Naive B cell (primary cell): ENCODE measurements around the gene BPNT1. TPM values are rescaled to one million over a fixed set of nuclear protein-coding genes. Genes with fewer than 3 reads are reported as not detected.
"Not testable (repeated sequence)": the region's sequence is repeated elsewhere in the genome, so short reads cannot be mapped to it uniquely, and the experiment has no call there.

Experiments
- ATAC-seq, 2 donors: fragments of 150-1000 bp; cut with Tn5 transposase; 2 replicates each; pipeline ENCODE4 v1.10.0; 2021; ENCODE audit warnings: low read depth in 2 of 2, mild to moderate bottlenecking in 2 of 2, moderate library complexity in 2 of 2
- DNase-seq: peaks from one replicate; pipeline ENCODE4 v3.0.0; 2022
- H3K27ac Mint-ChIP-seq, 6 donors: one replicate each; pipeline ENCODE4 v1.8.0; 2020 to 2022; ENCODE audit warnings: mild to moderate bottlenecking in 6 of 6, mixed read lengths in 6 of 6, moderate library complexity in 5 of 6, inconsistent platforms in 2 of 6
- H3K27me3 Mint-ChIP-seq, 3 donors: one replicate each; pipeline ENCODE4 v1.8.0; 2021 to 2022; ENCODE audit warnings: mixed read lengths in 3 of 3, mild to moderate bottlenecking in 1 of 3
- H3K36me3 Mint-ChIP-seq, 2 donors: one replicate each; pipeline ENCODE4 v1.8.0; 2020 to 2022; ENCODE audit warnings: mixed read lengths in 2 of 2, inconsistent platforms in 1 of 2, mild to moderate bottlenecking in 1 of 2
- H3K4me1 Mint-ChIP-seq, 3 donors: one replicate each; pipeline ENCODE4 v1.8.0; 2020 to 2022; ENCODE audit warnings: mixed read lengths in 3 of 3, inconsistent platforms in 1 of 3, mild to moderate bottlenecking in 1 of 3, moderate library complexity in 1 of 3
- H3K4me3 Mint-ChIP-seq, 8 donors: one replicate each; pipeline ENCODE4 v1.8.0; 2020 to 2022; ENCODE audit warnings: mild to moderate bottlenecking in 8 of 8, mixed read lengths in 8 of 8, moderate library complexity in 8 of 8, inconsistent platforms in 2 of 8
- H3K9me3 Mint-ChIP-seq, 7 donors: one replicate each; pipeline ENCODE4 v1.8.0; 2020 to 2022; ENCODE audit warnings: mixed read lengths in 7 of 7, mild to moderate bottlenecking in 5 of 7, inconsistent platforms in 2 of 7, moderate library complexity in 1 of 7
- polyA plus RNA-seq, 6 donors: library from polyadenylated mRNA; unstranded; fragments of 300-500 nt; fragmentation: Illumina TruSeq; gene quantifications; one replicate each; pipeline ENCODE4 v1.2.3, GENCODE V29; 2021; ENCODE audit warnings: low read depth in 6 of 6

BPNT1 gene
- 10 to 100 TPM in 5 of 6 donors, 1 to 10 TPM in 1; 9.6 to 23.0 (median 18.4) TPM for polyA plus RNA-seq

- peak within 1 kb of the TSS; percentile 72 to 98 (median 90) for H3K27ac Mint-ChIP-seq
- H3K36me3 Mint-ChIP-seq = no peaks in the 10 kb centered on the region
- no peaks in the 10 kb centered on the region for H3K9me3 Mint-ChIP-seq
- DNase-seq = peak; percentile 98
- peak; percentile 69 to 73 for ATAC-seq
- H3K4me3 Mint-ChIP-seq = peak within 1 kb of the TSS; percentile 89 to 99 (median 96)
- H3K27me3 Mint-ChIP-seq = no peaks in the 10 kb centered on the region
- H3K4me1 Mint-ChIP-seq = peaks cover 6 to 40% (median 13%) of the 10 kb centered on the region in 3 donors
Measured at GRCh38 chr1:220089650-220090556, at the start of gene BPNT1. Gene BPNT1, minus strand, starts transcription at chr1:220089788. Its CDS starts 9,942 bp downstream, at chr1:220079846.

DNA sequence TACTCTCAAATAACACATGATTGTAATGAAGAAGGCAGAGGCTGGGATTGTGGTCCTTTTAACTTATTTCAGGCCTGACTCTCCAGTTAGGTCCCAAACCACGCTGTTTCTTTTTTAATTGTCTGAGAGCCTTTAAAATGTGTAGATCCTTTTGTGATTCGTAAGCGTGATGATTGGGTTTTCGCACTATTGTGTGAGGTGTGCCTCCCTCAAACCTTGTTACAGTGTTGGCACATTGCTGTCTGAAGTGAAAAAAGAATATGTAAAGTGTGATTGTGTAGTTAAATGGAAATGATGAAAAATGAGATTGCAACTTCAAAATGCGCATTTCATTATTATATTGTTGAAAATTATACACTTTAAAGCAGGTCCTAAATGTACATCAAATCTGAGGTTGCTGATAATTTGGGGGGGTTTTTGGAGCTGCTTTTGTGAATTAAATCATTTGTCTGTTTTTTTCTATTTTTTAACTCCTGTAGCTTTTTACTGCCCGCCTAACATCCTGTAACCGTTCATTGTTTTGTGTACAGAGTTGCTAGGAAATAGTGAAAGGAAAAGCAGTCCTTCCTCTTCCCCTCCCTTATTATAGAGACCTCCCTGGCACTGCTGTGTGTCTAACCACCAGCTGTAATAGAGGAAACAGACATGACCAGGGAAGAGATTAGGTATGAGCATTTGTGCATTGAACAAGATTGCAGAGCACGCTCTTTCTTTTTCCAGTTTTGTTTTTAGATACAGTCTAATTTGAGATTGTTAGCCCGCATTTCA, 47.6 kb upstream of the BPNT1 start:
- no peaks in the 10 kb centered on the region for H3K9me3 Mint-ChIP-seq
- H3K4me1 Mint-ChIP-seq = peaks cover 0 to 3% (median 0%) of the 10 kb centered on the region in 3 donors
- DNase-seq (no peak), ATAC-seq (no peak)
- peaks cover 27 to 46% of the 10 kb centered on the region in 2 donors for H3K36me3 Mint-ChIP-seq
- no peaks in the 10 kb centered on the region for H3K27me3 Mint-ChIP-seq
- no peak overlapping the region for H3K4me3 Mint-ChIP-seq
- H3K27ac Mint-ChIP-seq = peak overlapping the region in 4 of 6 donors; percentile 31 to 90 (median 70)

- no peak for ATAC-seq
- peaks cover 20 to 37% of the 10 kb centered on the region in 2 donors for H3K36me3 Mint-ChIP-seq
- peak overlapping the region in 1 of 6 donors; percentile 63 for H3K27ac Mint-ChIP-seq
Measured at GRCh38 chr1:220135755-220136154, 46.2 kb upstream of the BPNT1 start.

DNA sequence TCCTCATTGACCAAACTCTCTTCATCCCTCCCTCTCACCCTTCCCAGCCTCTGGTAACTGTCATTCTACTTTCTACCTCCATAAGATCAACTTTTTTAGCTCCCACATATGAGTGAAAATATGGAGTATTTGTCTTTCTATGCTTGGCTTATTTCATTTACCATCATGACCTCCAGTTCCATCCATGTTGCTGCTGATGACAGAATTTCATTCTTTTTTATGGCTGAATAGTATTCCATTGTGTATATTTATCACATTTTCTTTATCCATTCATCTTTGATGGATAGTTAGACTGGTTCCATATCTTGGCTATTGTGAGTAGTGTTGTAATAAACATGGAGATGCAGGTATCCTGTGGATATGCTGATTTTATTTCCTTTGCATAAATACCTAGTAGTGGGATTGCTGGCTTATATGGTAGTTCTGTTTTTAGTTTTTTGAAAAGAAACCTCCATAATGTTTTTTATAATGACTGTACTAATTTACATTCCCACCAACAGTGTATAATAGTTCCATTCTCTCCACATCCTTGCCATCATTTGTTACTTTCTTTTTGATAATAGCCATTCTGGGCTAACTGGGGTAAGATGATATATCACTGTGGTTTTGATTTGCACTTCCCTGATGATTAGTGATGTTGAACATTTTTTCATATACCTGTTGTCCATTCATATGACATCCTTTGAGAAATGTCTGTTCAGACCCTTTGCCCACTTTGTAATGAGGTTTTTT, 40.1 kb upstream of the BPNT1 start:
- DNase-seq (no peak), ATAC-seq (no peak)
- Mint-ChIP-seq H3K27ac (peak overlapping the region in 1 of 6 donors; percentile 21), H3K36me3 (peaks cover 38 to 39% of the 10 kb centered on the region in 2 donors), H3K4me3 (no peak overlapping the region), H3K27me3 (no peaks in the 10 kb centered on the region), H3K4me1 (peaks cover 0 to 1% (median 0%) of the 10 kb centered on the region in 3 donors), H3K9me3 (peaks cover 0 to 8% (median 5%) of the 10 kb centered on the region in 7 donors)

More at GRCh38 chr1:220135755-220136154, 46.2 kb upstream of the BPNT1 start:
- H3K9me3 Mint-ChIP-seq = no peaks in the 10 kb centered on the region
- H3K4me3 Mint-ChIP-seq = no peak overlapping the region
- H3K4me1 Mint-ChIP-seq = peaks cover 0 to 3% (median 0%) of the 10 kb centered on the region in 3 donors
- DNase-seq = no peak
- H3K27me3 Mint-ChIP-seq = no peaks in the 10 kb centered on the region

- H3K9me3 Mint-ChIP-seq = peaks cover 0 to 8% (median 5%) of the 10 kb centered on the region in 7 donors
- DNase-seq (no peak), ATAC-seq (no peak)
- no peak overlapping the region for H3K27ac Mint-ChIP-seq
- H3K27me3 Mint-ChIP-seq = no peaks in the 10 kb centered on the region
- H3K36me3 Mint-ChIP-seq = peaks cover 26 to 28% of the 10 kb centered on the region in 2 donors
- H3K4me1 Mint-ChIP-seq = peaks cover 0 to 7% (median 0%) of the 10 kb centered on the region in 3 donors
- H3K4me3 Mint-ChIP-seq = no peak overlapping the region
Measured at GRCh38 chr1:220127076-220127475, 37.5 kb upstream of the BPNT1 start.

- Mint-ChIP-seq H3K4me3 (no peak overlapping the region), H3K4me1 (peaks cover 0 to 7% (median 0%) of the 10 kb centered on the region in 3 donors), H3K36me3 (peaks cover 14 to 16% of the 10 kb centered on the region in 2 donors), H3K27me3 (no peaks in the 10 kb centered on the region), H3K9me3 (peaks cover 0 to 4% (median 3%) of the 10 kb centered on the region in 7 donors), H3K27ac (peak overlapping the region in 3 of 6 donors; percentile 0 to 36 (median 28))
- DNase-seq (no peak), ATAC-seq (no peak)
Measured at GRCh38 chr1:220124542-220124941, 35.0 kb upstream of the BPNT1 start.

GRCh38 chr1:220123889-220124288, 34.3 kb upstream of the BPNT1 start:
- peak overlapping the region in 1 of 6 donors; percentile 36 for H3K27ac Mint-ChIP-seq
- no peaks in the 10 kb centered on the region for H3K27me3 Mint-ChIP-seq
- no peaks in the 10 kb centered on the region for H3K9me3 Mint-ChIP-seq
- no peak for DNase-seq
- H3K4me1 Mint-ChIP-seq = peaks cover 0 to 7% (median 0%) of the 10 kb centered on the region in 3 donors
- ATAC-seq = no peak
- H3K4me3 Mint-ChIP-seq = no peak overlapping the region
- peaks cover 8 to 9% of the 10 kb centered on the region in 2 donors for H3K36me3 Mint-ChIP-seq

GRCh38 chr1:220123066-220123465, 33.5 kb upstream of the BPNT1 start:
- Mint-ChIP-seq H3K36me3 (peaks cover 5 to 8% of the 10 kb centered on the region in 2 donors), H3K27ac (no peak overlapping the region), H3K9me3 (no peaks in the 10 kb centered on the region), H3K4me1 (peaks cover 0 to 7% (median 0%) of the 10 kb centered on the region in 3 donors), H3K4me3 (no peak overlapping the region), H3K27me3 (no peaks in the 10 kb centered on the region)
- ATAC-seq (no peak), DNase-seq (no peak)

DNA sequence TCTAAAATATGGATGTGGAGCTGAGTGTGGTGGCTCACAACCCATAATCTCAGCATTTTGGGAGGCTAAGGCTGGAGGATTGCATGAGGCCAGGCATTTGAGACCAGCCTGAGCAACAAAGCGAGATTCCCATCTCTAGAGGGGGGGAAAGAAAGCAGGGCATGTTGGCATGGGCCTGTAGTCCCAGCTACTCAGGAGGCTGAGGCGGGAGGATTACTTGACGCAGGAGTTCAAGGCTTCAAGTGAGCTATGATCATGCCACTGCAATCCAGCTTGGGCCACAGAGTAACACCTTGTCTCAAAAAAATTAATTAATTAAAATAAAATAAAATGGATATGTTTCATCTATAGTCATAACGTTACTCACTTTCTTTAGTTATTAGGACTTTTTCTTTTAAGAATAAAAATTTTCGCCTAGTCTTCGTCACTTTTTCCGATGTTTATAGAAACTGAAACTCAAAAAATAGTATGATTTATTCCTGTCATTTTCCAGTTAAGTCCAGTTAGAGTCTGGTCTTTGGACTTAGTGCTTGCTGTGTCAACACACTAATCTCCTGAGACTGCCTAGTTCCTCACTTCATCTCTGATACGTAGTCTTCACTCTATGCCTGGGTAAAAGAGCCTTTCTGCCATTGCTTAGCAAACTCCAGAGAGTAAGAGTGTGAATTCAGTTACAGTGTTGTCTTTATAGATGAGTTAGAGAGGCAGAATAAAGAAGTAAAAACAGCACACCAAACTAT, 32.4 kb upstream of the BPNT1 start:
- Mint-ChIP-seq H3K4me3 (no peak overlapping the region), H3K9me3 (no peaks in the 10 kb centered on the region), H3K4me1 (peaks cover 0 to 7% (median 0%) of the 10 kb centered on the region in 3 donors), H3K36me3 (peaks cover under 1 to 2% of the 10 kb centered on the region in 2 donors), H3K27ac (peak overlapping the region in 3 of 6 donors; percentile 40 to 60 (median 43)), H3K27me3 (no peaks in the 10 kb centered on the region)
- DNase-seq = no peak
- no peak for ATAC-seq

GRCh38 chr1:220119043-220119512, 29.5 kb upstream of the BPNT1 start:
- H3K27ac Mint-ChIP-seq = no peak overlapping the region

GRCh38 chr1:220113136-220113695, 23.6 kb upstream of the BPNT1 start:
- Mint-ChIP-seq H3K4me1 (peaks cover 0 to 4% (median 4%) of the 10 kb centered on the region in 3 donors), H3K36me3 (peaks cover 0 to 19% of the 10 kb centered on the region in 2 donors), H3K4me3 (peak overlapping the region in 1 of 8 donors; percentile 32), H3K27me3 (no peaks in the 10 kb centered on the region), H3K27ac (peak overlapping the region in 1 of 6 donors; percentile 67), H3K9me3 (no peaks in the 10 kb centered on the region)
- peak; percentile 54 to 71 for ATAC-seq
- DNase-seq = peak; percentile 25

More at GRCh38 chr1:220119043-220119512, 29.5 kb upstream of the BPNT1 start:
- ATAC-seq (no peak), DNase-seq (no peak)
- H3K9me3 Mint-ChIP-seq = no peaks in the 10 kb centered on the region
- peaks cover 0 to under 1% (median 0%) of the 10 kb centered on the region in 3 donors for H3K4me1 Mint-ChIP-seq
- H3K36me3 Mint-ChIP-seq = peaks cover 0 to 7% of the 10 kb centered on the region in 2 donors
- no peak overlapping the region for H3K4me3 Mint-ChIP-seq
- no peaks in the 10 kb centered on the region for H3K27me3 Mint-ChIP-seq

DNA sequence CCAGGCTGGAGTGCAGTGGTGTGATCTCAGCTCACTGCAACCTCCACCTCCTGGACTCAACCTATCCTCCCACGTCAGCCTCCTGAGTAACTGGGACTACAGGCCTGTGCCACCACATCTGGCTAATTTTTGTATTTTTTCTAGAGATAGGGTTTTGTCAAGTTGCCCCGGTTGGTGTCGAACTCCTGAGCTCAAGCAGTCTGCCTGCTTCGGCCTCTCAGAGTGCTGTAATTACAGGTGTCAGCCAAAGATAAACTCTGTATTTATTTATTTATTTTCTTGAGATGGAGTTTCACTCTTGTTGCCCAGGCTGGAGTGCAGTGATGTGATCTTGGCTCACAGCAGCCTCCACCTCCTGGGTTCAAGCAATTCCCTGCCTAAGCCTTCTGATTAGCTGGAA, 23.0 kb upstream of the BPNT1 start:
- DNase-seq, H3K27me3 Mint-ChIP-seq, ATAC-seq, H3K4me3 Mint-ChIP-seq, H3K9me3 Mint-ChIP-seq, H3K4me1 Mint-ChIP-seq, H3K27ac Mint-ChIP-seq: not testable (repeated sequence)
- peaks cover 0 to 19% of the 10 kb centered on the region in 2 donors for H3K36me3 Mint-ChIP-seq
